Activated CD8-positive, alpha-beta memory T cell treated with anti-CD3 and anti-CD28 coated beads, Interleukin-2, amount 50 U/mL, for 1 hour (primary cell): ENCODE data around the gene SFI1.
"Not testable (repeated sequence)": the region's sequence is repeated elsewhere in the genome, so short reads cannot be mapped to it uniquely, and the experiment has no call there.

Experiments used
- DNase-seq: peaks from one replicate; pipeline ENCODE4 v3.0.0-alpha.2; 2020; ENCODE audit errors: extremely low read depth

Gene SFI1

GRCh38 chr22:31490496-31490925, 5.8 kb upstream of the SFI1 start:
- peak; percentile 21 for DNase-seq

GRCh38 chr22:31491218-31491962, 4.9 kb upstream of the SFI1 start:
- no peak for DNase-seq

GRCh38 chr22:31492151-31492550, 4.2 kb upstream of the SFI1 start:
- no peak for DNase-seq

GRCh38 chr22:31493355-31493754, 3.0 kb upstream of the SFI1 start:
- DNase-seq = not testable (repeated sequence)

GRCh38 chr22:31495343-31495742, 993 bp upstream of the SFI1 start:
- no peak for DNase-seq

- DNase-seq = no peak
Observed at GRCh38 chr22:31496735-31497146, 405 bp downstream of the SFI1 start.

- no peak for DNase-seq
Observed at GRCh38 chr22:31497148-31497938, 1.0 kb downstream of the SFI1 start.

- DNase-seq = no peak
Observed at GRCh38 chr22:31501738-31502137, 5.4 kb downstream of the SFI1 start.

- no peak for DNase-seq
Observed at GRCh38 chr22:31503211-31503964, 7.1 kb downstream of the SFI1 start.

- DNase-seq = no peak
Observed at GRCh38 chr22:31504282-31504681, 7.9 kb downstream of the SFI1 start.

GRCh38 chr22:31507517-31507916, 11.2 kb downstream of the SFI1 start:
- DNase-seq = not testable (repeated sequence)

- no peak for DNase-seq
Observed at GRCh38 chr22:31508536-31508935, 12.2 kb downstream of the SFI1 start.

GRCh38 chr22:31509061-31509762, 12.9 kb downstream of the SFI1 start:
- DNase-seq = no peak

GRCh38 chr22:31520051-31520450, 23.7 kb downstream of the SFI1 start:
- DNase-seq = no peak

GRCh38 chr22:31524132-31524531, 27.8 kb downstream of the SFI1 start:
- not testable (repeated sequence) for DNase-seq

- no peak for DNase-seq
Observed at GRCh38 chr22:31526270-31526669, 29.9 kb downstream of the SFI1 start.

GRCh38 chr22:31530823-31531195, 34.5 kb downstream of the SFI1 start:
- no peak for DNase-seq

GRCh38 chr22:31532060-31532459, 35.7 kb downstream of the SFI1 start:
- no peak for DNase-seq

- DNase-seq = no peak
Observed at GRCh38 chr22:31533374-31533773, 37.0 kb downstream of the SFI1 start.

- no peak for DNase-seq
Observed at GRCh38 chr22:31537019-31537535, 40.7 kb downstream of the SFI1 start.

GRCh38 chr22:31538815-31539214, 42.5 kb downstream of the SFI1 start:
- no peak for DNase-seq

GRCh38 chr22:31540166-31540565, 43.8 kb downstream of the SFI1 start:
- not testable (repeated sequence) for DNase-seq
